HEK293T (cell line): Measurements from ENCODE around the gene PPP1R1B.

Experiments
- CTCF ChIA-PET: fragments of 350-600 bp; formaldehyde crosslinking; extraction: SDS; loops from one replicate; lab custom pipeline; 2021; ENCODE audit warnings: antibody characterized with exemption, inconsistent platforms; lab: Yijun Ruan, JAX
- POLR2A ChIA-PET: fragments of 350-600 bp; formaldehyde crosslinking; extraction: SDS; loops from one replicate; lab custom pipeline; 2020; ENCODE audit warnings: antibody characterized with exemption, inconsistent platforms; lab: Yijun Ruan, JAX
- DNase-seq: peaks from one replicate; pipeline ENCODE4 v3.0.0; 2012; ENCODE audit warnings: mixed read lengths; ENCODE audit errors: extremely low spot score
- ARNT ChIP-seq: fragments of 450-650 bp; IDR thresholded peaks from 2 replicates; pipeline ENCODE4 v1.6.1; 2017; ENCODE audit warnings: mild to moderate bottlenecking
- BHLHE40 ChIP-seq: fragments of 450-650 bp; IDR thresholded peaks from 2 replicates; pipeline ENCODE4 v1.6.1; 2016; ENCODE audit warnings: mild to moderate bottlenecking, moderate library complexity, borderline replicate concordance
- CTBP1 ChIP-seq: fragments of 450-650 bp; IDR thresholded peaks from 2 replicates; pipeline ENCODE4 v1.6.1; 2016; ENCODE audit warnings: borderline replicate concordance
- ELF4 ChIP-seq: fragments of 450-650 bp; IDR thresholded peaks from 2 replicates; pipeline ENCODE4 v1.6.1; 2017; ENCODE audit warnings: antibody characterized with exemption
- FOXA1 ChIP-seq: fragments of 450-650 bp; IDR thresholded peaks from 2 replicates; pipeline ENCODE4 v1.6.1; 2016; ENCODE audit warnings: mild to moderate bottlenecking
- FOXK2 ChIP-seq: fragments of 450-650 bp; IDR thresholded peaks from 2 replicates; pipeline ENCODE4 v1.6.1; 2016; ENCODE audit warnings: mild to moderate bottlenecking
- FOXM1 ChIP-seq: fragments of 450-650 bp; IDR thresholded peaks from 2 replicates; pipeline ENCODE4 v1.6.1; 2017; ENCODE audit warnings: mild to moderate bottlenecking, borderline replicate concordance
- HDGF ChIP-seq: fragments of 450-650 bp; IDR thresholded peaks from 2 replicates; pipeline ENCODE4 v1.6.1; 2017; ENCODE audit warnings: antibody characterized with exemption, borderline replicate concordance
- L3MBTL2 ChIP-seq: fragments of 450-650 bp; conservative IDR thresholded peaks from 2 replicates; pipeline ENCODE4 v1.6.1; 2016; ENCODE audit warnings: mild to moderate bottlenecking
- LEF1 ChIP-seq: fragments of 450-650 bp; IDR thresholded peaks from 2 replicates; pipeline ENCODE4 v1.6.1; 2017; ENCODE audit warnings: mild to moderate bottlenecking, borderline replicate concordance
- NFRKB ChIP-seq: fragments of 450-650 bp; IDR thresholded peaks from 2 replicates; pipeline ENCODE4 v1.6.1; 2016; ENCODE audit warnings: mild to moderate bottlenecking, moderate library complexity
- PKNOX1 ChIP-seq: fragments of 450-650 bp; IDR thresholded peaks from 2 replicates; pipeline ENCODE4 v1.6.1; 2016
- SP1 ChIP-seq: fragments of 450-650 bp; IDR thresholded peaks from 2 replicates; pipeline ENCODE4 v1.6.1; 2017
- SUZ12 ChIP-seq: fragments of 450-650 bp; IDR thresholded peaks from 2 replicates; pipeline ENCODE4 v1.6.1; 2016; ENCODE audit warnings: mild to moderate bottlenecking
- TARDBP ChIP-seq: fragments of 450-650 bp; IDR thresholded peaks from 2 replicates; pipeline ENCODE4 v1.6.1; 2016
- ZNF384 ChIP-seq: fragments of 450-650 bp; IDR thresholded peaks from 2 replicates; pipeline ENCODE4 v1.6.1; 2016

PPP1R1B gene

GRCh38 chr17:39663688-39664580, 37.2 kb downstream of the PPP1R1B start:
- POLR2A ChIA-PET, result interaction anchor here (1.0 to 1.3 kb wide), 2 partner anchors 9 to 464 kb away, joined by 3 read pairs; partner anchors contain the start of gene RPL19
- DNase-seq, result peak; percentile 42
- CTCF ChIA-PET, result interaction anchor here (0.8 to 2.0 kb wide), 3 partner anchors 9 to 42 kb away, joined by 3 to 9 read pairs (median 3); no protein-coding TSS in a partner anchor
- TF ChIP-seq HDGF (no peak), ZNF384 (no peak), CTBP1 (no peak), L3MBTL2 (no peak), FOXA1 (no peak), ARNT (no peak), BHLHE40 (no peak), ELF4 (no peak), SP1 (no peak), PKNOX1 (no peak), LEF1 (no peak), FOXM1 (no peak), FOXK2 (no peak), TARDBP (no peak), NFRKB (no peak)

GRCh38 chr17:39664581-39665561, 38.1 kb downstream of the PPP1R1B start, which contains the start of gene TCAP:
TSS of gene TCAP (plus strand) at chr17:39665349. CDS start at chr17:39665360, 11 bp downstream.
- TF ChIP-seq SUZ12 (no peak), TARDBP (no peak), BHLHE40 (no peak), PKNOX1 (no peak), FOXK2 (no peak), ELF4 (no peak), FOXA1 (no peak), NFRKB (no peak), HDGF (no peak), CTBP1 (no peak), L3MBTL2 (no peak), FOXM1 (no peak), ZNF384 (no peak), SP1 (no peak), LEF1 (no peak), ARNT (no peak)
- ChIA-PET CTCF (interaction anchor here (0.8 to 2.7 kb wide), 5 partner anchors 11 to 43 kb away, joined by 3 to 21 read pairs (median 9); no protein-coding TSS in a partner anchor), POLR2A (interaction anchor here (1.0 to 2.7 kb wide), 2 partner anchors 23 to 465 kb away, joined by 3 to 11 read pairs; partner anchors contain the start of genes PGAP3 and RPL19)
- DNase-seq, result no peak

- ChIA-PET CTCF (interaction anchor here (0.8 to 2.7 kb wide), 5 partner anchors 12 to 44 kb away, joined by 3 to 21 read pairs (median 5); no protein-coding TSS in a partner anchor), POLR2A (interaction anchor here (1.5 to 2.7 kb wide), 2 partner anchors 22 to 34 kb away, joined by 9 to 11 read pairs; partner anchors contain the start of genes ERBB2 and PGAP3)
- DNase-seq, result no peak
- TF ChIP-seq CTBP1 (no peak), LEF1 (no peak), L3MBTL2 (no peak), FOXA1 (no peak), NFRKB (no peak), FOXK2 (no peak), ELF4 (no peak), ARNT (no peak), BHLHE40 (no peak), SP1 (no peak), SUZ12 (no peak), FOXM1 (no peak), TARDBP (no peak), HDGF (no peak), ZNF384 (no peak), PKNOX1 (no peak)
These were observed 39.0 kb downstream of the PPP1R1B start for GRCh38 chr17:39665642-39666224.

GRCh38 chr17:39666231-39666600, 39.5 kb downstream of the PPP1R1B start:
- no peak for TF ChIP-seq TARDBP
- TF ChIP-seq HDGF, result no peak
- no peak for TF ChIP-seq ZNF384
- no peak for TF ChIP-seq PKNOX1
- TF ChIP-seq LEF1, result no peak
- no peak for TF ChIP-seq SP1
- TF ChIP-seq ARNT, result no peak
- TF ChIP-seq FOXK2, result no peak
- TF ChIP-seq FOXA1, result no peak
- no peak for TF ChIP-seq CTBP1
- TF ChIP-seq L3MBTL2, result no peak
- no peak for TF ChIP-seq ELF4
- TF ChIP-seq BHLHE40, result no peak
- TF ChIP-seq SUZ12, result no peak
- TF ChIP-seq FOXM1, result no peak
- no peak for TF ChIP-seq NFRKB
- DNase-seq, result no peak
- CTCF ChIA-PET, result interaction anchor here (0.6 to 2.7 kb wide), 5 partner anchors 13 to 203 kb away, joined by 3 to 21 read pairs (median 5); no protein-coding TSS in a partner anchor
- POLR2A ChIA-PET, result interaction anchor here (1.1 to 2.7 kb wide), 3 partner anchors 18 to 34 kb away, joined by 3 to 11 read pairs (median 9); partner anchors contain the start of genes ERBB2 and PGAP3
